Suprapubic skin (tissue), 4 donors: ENCODE data around the gene VRTN.

Experiments
- EP300 ChIP-seq: sonication (generic); formaldehyde crosslinking; IDR thresholded peaks from one replicate; pipeline ENCODE4 v1.6.1; 2017; ENCODE audit warnings: antibody characterized with exemption
- POLR2A ChIP-seq, 2 donors: fragments of 450-650 bp; IDR thresholded peaks; one replicate each; pipeline ENCODE4 v1.6.1; 2017; ENCODE audit warnings: antibody characterized with exemption in 2 of 2, mild to moderate bottlenecking in 2 of 2, moderate library complexity in 2 of 2
- POLR2AphosphoS5 ChIP-seq, 3 donors: sonication (generic); formaldehyde crosslinking; IDR thresholded peaks; one replicate each; pipeline ENCODE4 v1.6.1; 2017; ENCODE audit warnings: antibody characterized with exemption in 3 of 3
- TF ChIP-seq, protein P1 (sequence below), 2 donors: fragments of 200-600 bp in 1 of 2; fragments of 450-650 bp in 1 of 2; sonication (generic) in 1 of 2; IDR thresholded peaks; one replicate each; pipeline ENCODE4 v1.5.1; 2016 to 2019; ENCODE audit warnings: antibody characterized with exemption in 2 of 2, mild to moderate bottlenecking in 1 of 2, moderate library complexity in 1 of 2

DNA sequence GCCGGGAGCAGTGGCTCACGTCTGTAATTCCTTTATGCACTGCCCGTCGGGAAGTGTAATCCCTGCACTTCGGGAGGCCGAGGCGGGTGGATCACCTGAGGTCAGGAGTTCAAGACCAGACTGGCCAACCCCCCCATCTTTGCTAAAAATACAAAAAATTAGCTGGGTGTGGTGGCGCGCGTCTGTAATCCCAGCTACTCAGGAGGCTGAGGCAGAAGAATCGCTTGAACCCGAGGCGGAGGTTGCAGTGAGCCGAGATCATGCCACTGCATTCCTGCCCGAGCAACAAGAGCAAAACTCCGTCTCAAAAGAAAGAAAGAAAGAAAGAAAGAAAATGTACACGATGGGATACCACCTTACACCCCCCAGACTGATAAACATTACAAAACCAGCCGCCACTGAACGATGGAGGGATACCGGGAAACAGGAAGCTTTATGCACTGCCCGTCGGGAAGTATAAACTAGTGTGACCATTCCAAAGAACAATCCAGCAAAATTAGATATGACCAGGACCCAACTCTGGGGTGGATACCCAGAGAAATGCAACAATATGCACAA is 46.6 kb upstream of the VRTN start:
- TF ChIP-seq, protein P1, sequence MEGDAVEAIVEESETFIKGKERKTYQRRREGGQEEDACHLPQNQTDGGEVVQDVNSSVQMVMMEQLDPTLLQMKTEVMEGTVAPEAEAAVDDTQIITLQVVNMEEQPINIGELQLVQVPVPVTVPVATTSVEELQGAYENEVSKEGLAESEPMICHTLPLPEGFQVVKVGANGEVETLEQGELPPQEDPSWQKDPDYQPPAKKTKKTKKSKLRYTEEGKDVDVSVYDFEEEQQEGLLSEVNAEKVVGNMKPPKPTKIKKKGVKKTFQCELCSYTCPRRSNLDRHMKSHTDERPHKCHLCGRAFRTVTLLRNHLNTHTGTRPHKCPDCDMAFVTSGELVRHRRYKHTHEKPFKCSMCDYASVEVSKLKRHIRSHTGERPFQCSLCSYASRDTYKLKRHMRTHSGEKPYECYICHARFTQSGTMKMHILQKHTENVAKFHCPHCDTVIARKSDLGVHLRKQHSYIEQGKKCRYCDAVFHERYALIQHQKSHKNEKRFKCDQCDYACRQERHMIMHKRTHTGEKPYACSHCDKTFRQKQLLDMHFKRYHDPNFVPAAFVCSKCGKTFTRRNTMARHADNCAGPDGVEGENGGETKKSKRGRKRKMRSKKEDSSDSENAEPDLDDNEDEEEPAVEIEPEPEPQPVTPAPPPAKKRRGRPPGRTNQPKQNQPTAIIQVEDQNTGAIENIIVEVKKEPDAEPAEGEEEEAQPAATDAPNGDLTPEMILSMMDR (IDR thresholded peaks at IDR 0.05), result no peak
- no peak for TF ChIP-seq POLR2A (IDR thresholded peaks at IDR 0.05)
- no peak for TF ChIP-seq POLR2AphosphoS5 (IDR thresholded peaks at IDR 0.05)
- TF ChIP-seq EP300, result no peak
